Endothelial cell of umbilical vein (primary cell): Measurements from ENCODE around the gene SH3RF3.

ENCODE experiments used
- CTCF ChIP-seq, 2 donors: IDR thresholded peaks; 1 replicate in 1 of 2; 2 replicates in 1 of 2; pipeline ENCODE4 v1.5.1; 2011; ENCODE audit warnings: low read length in 2 of 2, mild to moderate bottlenecking in 2 of 2, moderate library complexity in 2 of 2, control low read depth in 1 of 2, inconsistent platforms in 1 of 2, low read depth in 1 of 2; ENCODE audit not compliant: insufficient read depth in 1 of 2; ENCODE audit errors: extremely low read depth in 1 of 2
- EZH2 ChIP-seq: IDR thresholded peaks from 2 replicates; pipeline ENCODE4 v1.6.1; 2012; ENCODE audit warnings: borderline replicate concordance, low read depth, mild to moderate bottlenecking, moderate library complexity, low read length, inconsistent platforms; ENCODE audit not compliant: severe bottlenecking
- FOS ChIP-seq: IDR thresholded peaks from 2 replicates; pipeline ENCODE4 v1.6.1; 2011; ENCODE audit warnings: mild to moderate bottlenecking, low read length, moderate library complexity, borderline replicate concordance; ENCODE audit not compliant: insufficient read depth
- GATA2 ChIP-seq: IDR thresholded peaks from 2 replicates; pipeline ENCODE4 v1.7.0; 2011; ENCODE audit warnings: low read depth, mild to moderate bottlenecking, moderate library complexity, mixed read lengths, low read length; ENCODE audit not compliant: insufficient read length, insufficient read depth
- JUN ChIP-seq: IDR thresholded peaks from 2 replicates; pipeline ENCODE4 v1.6.1; 2011; ENCODE audit warnings: borderline replicate concordance, low read depth; ENCODE audit not compliant: insufficient read length, insufficient read depth
- MAX ChIP-seq: IDR thresholded peaks from 2 replicates; pipeline ENCODE4 v1.6.1; 2011; ENCODE audit not compliant: insufficient read depth, insufficient read length
- MYC ChIP-seq: IDR thresholded peaks from one replicate; pipeline ENCODE4 v1.6.1; 2011; ENCODE audit warnings: mild to moderate bottlenecking, low read depth, low read length
- POLR2A ChIP-seq: IDR thresholded peaks from 2 replicates; pipeline ENCODE4 v1.6.1; 2012; ENCODE audit warnings: low read depth, mild to moderate bottlenecking, control low read depth, low read length
- POLR2AphosphoS5 ChIP-seq: IDR thresholded peaks from 2 replicates; pipeline ENCODE4 v1.6.1; 2012; ENCODE audit warnings: low read depth, mild to moderate bottlenecking, control low read depth, low read length, moderate library complexity; ENCODE audit not compliant: insufficient read depth

GRCh38 chr2:109174626-109175349 lies 45.8 kb downstream of the SH3RF3 start:
- TF ChIP-seq CTCF (IDR thresholded peaks at IDR 0.05; ENCODE audit: extremely low read depth in 1 of 2, insufficient read depth in 1 of 2, low read depth in 1 of 2, low read length in 2 of 2) (no peak), EZH2 (no peak), MAX (no peak), POLR2A (no peak), GATA2 (peak; percentile 15), POLR2AphosphoS5 (no peak), MYC (no peak), JUN (no peak), FOS (no peak)
